WI38 (cell line): Measurements from ENCODE around the gene TAAR6.
"Not testable (repeated sequence)": the region's sequence is repeated elsewhere in the genome, so short reads cannot be mapped to it uniquely, and the experiment has no call there.

Experiments used
- H3K4me3 ChIP-seq: 2 replicates; pipeline ENCODE4 v1.5.1; 2011; ENCODE audit warnings: low read depth, mild to moderate bottlenecking, control low read depth, low read length
- TF ChIP-seq, protein P1 (sequence below): IDR thresholded peaks from 2 replicates; pipeline ENCODE4 v1.5.1; 2012; ENCODE audit warnings: low read depth, mild to moderate bottlenecking, control low read depth, low read length

Gene TAAR6, protein sequence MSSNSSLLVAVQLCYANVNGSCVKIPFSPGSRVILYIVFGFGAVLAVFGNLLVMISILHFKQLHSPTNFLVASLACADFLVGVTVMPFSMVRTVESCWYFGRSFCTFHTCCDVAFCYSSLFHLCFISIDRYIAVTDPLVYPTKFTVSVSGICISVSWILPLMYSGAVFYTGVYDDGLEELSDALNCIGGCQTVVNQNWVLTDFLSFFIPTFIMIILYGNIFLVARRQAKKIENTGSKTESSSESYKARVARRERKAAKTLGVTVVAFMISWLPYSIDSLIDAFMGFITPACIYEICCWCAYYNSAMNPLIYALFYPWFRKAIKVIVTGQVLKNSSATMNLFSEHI

DNA sequence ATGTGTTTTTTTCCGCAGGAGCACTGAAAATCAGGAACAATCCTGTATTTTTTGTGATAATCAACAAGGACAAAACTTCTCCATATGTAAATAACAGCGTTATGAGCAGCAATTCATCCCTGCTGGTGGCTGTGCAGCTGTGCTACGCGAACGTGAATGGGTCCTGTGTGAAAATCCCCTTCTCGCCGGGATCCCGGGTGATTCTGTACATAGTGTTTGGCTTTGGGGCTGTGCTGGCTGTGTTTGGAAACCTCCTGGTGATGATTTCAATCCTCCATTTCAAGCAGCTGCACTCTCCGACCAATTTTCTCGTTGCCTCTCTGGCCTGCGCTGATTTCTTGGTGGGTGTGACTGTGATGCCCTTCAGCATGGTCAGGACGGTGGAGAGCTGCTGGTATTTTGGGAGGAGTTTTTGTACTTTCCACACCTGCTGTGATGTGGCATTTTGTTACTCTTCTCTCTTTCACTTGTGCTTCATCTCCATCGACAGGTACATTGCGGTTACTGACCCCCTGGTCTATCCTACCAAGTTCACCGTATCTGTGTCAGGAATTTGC lies at the start of gene TAAR6:
TSS of gene TAAR6 (plus strand) at position 102 of the 557 bp plus-strand sequence. CDS start at position 102, 0 bp downstream.
- H3K4me3 ChIP-seq = no peak within 1 kb of the TSS
- TF ChIP-seq, protein P1, sequence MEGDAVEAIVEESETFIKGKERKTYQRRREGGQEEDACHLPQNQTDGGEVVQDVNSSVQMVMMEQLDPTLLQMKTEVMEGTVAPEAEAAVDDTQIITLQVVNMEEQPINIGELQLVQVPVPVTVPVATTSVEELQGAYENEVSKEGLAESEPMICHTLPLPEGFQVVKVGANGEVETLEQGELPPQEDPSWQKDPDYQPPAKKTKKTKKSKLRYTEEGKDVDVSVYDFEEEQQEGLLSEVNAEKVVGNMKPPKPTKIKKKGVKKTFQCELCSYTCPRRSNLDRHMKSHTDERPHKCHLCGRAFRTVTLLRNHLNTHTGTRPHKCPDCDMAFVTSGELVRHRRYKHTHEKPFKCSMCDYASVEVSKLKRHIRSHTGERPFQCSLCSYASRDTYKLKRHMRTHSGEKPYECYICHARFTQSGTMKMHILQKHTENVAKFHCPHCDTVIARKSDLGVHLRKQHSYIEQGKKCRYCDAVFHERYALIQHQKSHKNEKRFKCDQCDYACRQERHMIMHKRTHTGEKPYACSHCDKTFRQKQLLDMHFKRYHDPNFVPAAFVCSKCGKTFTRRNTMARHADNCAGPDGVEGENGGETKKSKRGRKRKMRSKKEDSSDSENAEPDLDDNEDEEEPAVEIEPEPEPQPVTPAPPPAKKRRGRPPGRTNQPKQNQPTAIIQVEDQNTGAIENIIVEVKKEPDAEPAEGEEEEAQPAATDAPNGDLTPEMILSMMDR = no peak

GRCh38 chr6:132520953-132521352 lies 49.2 kb upstream of the TAAR6 start:
- TF ChIP-seq, protein P1 = no peak
- no peak overlapping the region for H3K4me3 ChIP-seq

DNA sequence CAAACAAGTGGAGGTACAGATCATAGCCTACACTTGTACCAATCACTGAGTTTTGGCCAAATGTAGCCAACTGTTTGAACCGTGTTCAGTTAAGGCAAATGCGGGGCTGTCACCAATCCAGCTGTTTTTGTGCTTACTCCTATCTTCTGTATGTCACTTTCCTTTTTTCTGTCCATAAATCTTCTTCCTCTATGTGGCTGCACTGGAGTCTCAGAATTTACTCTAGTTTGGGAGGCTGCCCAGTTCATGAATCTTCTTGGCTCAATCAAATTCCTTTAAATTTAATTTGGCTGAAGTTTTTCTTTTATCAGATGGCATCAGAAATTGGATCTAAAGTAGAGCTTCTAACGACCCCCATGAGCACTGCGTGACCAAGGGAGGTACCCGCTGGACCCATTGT lies 45.5 kb upstream of the TAAR6 start:
- H3K4me3 ChIP-seq = no peak overlapping the region
- TF ChIP-seq, protein P1 = no peak

GRCh38 chr6:132525866-132526265 lies 44.3 kb upstream of the TAAR6 start:
- TF ChIP-seq, protein P1 = no peak
- H3K4me3 ChIP-seq = no peak overlapping the region

DNA sequence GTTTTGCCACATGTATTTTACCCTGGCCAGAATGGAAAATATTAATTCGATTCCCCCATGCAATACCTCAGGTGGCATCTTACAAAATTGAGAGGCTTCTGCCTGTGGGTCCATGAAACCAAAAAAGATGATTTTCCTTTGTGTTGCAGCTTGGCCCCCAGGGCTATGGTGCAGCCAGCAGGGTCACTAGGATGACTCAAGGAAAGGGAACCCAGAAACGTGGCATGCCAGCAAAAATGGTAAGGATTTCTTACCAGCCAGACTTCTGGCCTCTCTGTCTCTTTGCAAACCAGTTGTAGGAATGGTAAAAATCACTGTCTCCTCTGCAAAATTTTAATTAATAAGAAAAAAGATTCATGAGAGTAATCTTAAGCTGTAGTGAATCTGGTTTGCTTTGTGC lies 43.7 kb upstream of the TAAR6 start:
- no peak overlapping the region for H3K4me3 ChIP-seq
- TF ChIP-seq, protein P1 = no peak

GRCh38 chr6:132527791-132528190 lies 42.3 kb upstream of the TAAR6 start:
- TF ChIP-seq, protein P1 = no peak

GRCh38 chr6:132530293-132530974 lies 39.7 kb upstream of the TAAR6 start:
- TF ChIP-seq, protein P1 = peak; percentile 58
- no peak overlapping the region for H3K4me3 ChIP-seq

More at GRCh38 chr6:132527791-132528190, 42.3 kb upstream of the TAAR6 start:
- no peak overlapping the region for H3K4me3 ChIP-seq

DNA sequence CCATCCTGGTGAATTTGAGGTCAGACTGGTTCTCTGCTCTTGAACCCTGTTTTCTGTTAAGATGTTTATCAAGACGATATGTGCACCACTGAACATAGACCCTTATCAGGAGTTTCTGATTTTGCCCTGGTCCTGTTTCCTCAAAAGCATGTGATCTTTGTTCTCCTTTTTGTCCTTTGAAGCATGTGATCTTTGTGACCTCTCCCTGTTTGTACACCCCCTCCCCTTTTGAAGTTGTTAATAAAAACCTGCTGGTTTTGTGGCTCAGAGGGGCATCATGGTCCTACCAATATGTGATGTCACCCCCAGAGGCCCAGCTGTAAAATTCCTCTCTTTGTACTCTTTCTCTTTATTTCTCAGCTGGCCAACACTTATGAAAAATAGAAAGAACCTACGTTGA lies 35.6 kb upstream of the TAAR6 start:
- not testable (repeated sequence) for H3K4me3 ChIP-seq
